Measurements from ENCODE around the gene TSPAN16.

Gene TSPAN16

GRCh38 chr19:11295665-11296245 lies at the start of gene TSPAN16:
Gene TSPAN16, plus strand, starts transcription at chr19:11296160. Its CDS starts 138 bp downstream, at chr19:11296298.
- no peak for DNase-seq

- no peak for DNase-seq
Measured at GRCh38 chr19:11246941-11247340, 49.0 kb upstream of the TSPAN16 start.

GRCh38 chr19:11247391-11247790 lies 48.6 kb upstream of the TSPAN16 start:
- DNase-seq = no peak

- no peak for DNase-seq
Measured at GRCh38 chr19:11247934-11248333, 48.0 kb upstream of the TSPAN16 start.

- DNase-seq = no peak
Measured at GRCh38 chr19:11248852-11249251, 47.1 kb upstream of the TSPAN16 start.

GRCh38 chr19:11251217-11251616 lies 44.7 kb upstream of the TSPAN16 start:
- DNase-seq = no peak

- DNase-seq = no peak
Measured at GRCh38 chr19:11251650-11252314, 44.2 kb upstream of the TSPAN16 start.

GRCh38 chr19:11252665-11253355 lies 43.1 kb upstream of the TSPAN16 start:
- DNase-seq = no peak

GRCh38 chr19:11254666-11255065 lies 41.3 kb upstream of the TSPAN16 start:
- no peak for DNase-seq

GRCh38 chr19:11256189-11256588 lies 39.8 kb upstream of the TSPAN16 start:
- DNase-seq = no peak

GRCh38 chr19:11257846-11258380 lies 38.0 kb upstream of the TSPAN16 start:
- DNase-seq = no peak

GRCh38 chr19:11260996-11261395 lies 35.0 kb upstream of the TSPAN16 start:
- DNase-seq = no peak

GRCh38 chr19:11261431-11261970 lies 34.5 kb upstream of the TSPAN16 start:
- no peak for DNase-seq

- no peak for DNase-seq
Measured at GRCh38 chr19:11261971-11262839, 33.8 kb upstream of the TSPAN16 start, which contains the start of gene DOCK6. Gene DOCK6, minus strand, starts transcription at chr19:11262524. Its CDS starts 84 bp downstream, at chr19:11262440.

- no peak for DNase-seq
Measured at GRCh38 chr19:11263726-11264125, 32.2 kb upstream of the TSPAN16 start.

GRCh38 chr19:11264452-11265176 lies 31.3 kb upstream of the TSPAN16 start:
- no peak for DNase-seq

GRCh38 chr19:11265177-11265784 lies 30.7 kb upstream of the TSPAN16 start:
- DNase-seq = no peak

- DNase-seq = no peak
Measured at GRCh38 chr19:11265785-11266236, 30.1 kb upstream of the TSPAN16 start.

- no peak for DNase-seq
Measured at GRCh38 chr19:11267316-11268085, 28.5 kb upstream of the TSPAN16 start.

GRCh38 chr19:11268783-11269267 lies 27.1 kb upstream of the TSPAN16 start:
- no peak for DNase-seq
